ENCODE data around the gene ZNF536. TPM values are rescaled to one million over a fixed set of nuclear protein-coding genes. Genes with fewer than 3 reads are reported as not detected.

ZNF536 gene
- polyA plus RNA-seq, 1 of the 3 experiments (the other 2 are of a cell fraction), result 0.41 TPM

DNA sequence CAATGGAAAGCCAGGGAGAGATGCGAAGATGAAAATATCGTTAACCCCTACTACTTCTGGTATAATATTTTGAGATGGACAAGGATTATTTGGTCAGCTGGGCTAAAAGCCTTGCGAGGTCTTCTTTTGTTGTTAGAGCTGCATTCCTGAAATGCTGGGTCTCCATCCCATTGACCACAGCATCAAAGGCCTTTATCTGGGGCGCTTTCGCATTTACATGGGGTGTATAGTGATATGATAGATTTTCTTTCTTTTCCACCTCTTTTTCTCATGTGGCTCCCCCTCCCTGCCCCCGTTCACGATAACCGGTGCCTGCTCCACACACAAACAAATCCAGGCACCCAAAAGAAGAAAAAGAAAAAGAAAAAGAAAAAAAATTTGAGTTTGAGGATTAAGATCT lies 77.5 kb downstream of the ZNF536 start (continued):
- no peak for TF ChIP-seq IRF3 (IDR thresholded peaks at IDR 0.05; ENCODE audit: low read depth, low read length)
- TF ChIP-seq FOXJ3 (CRISPR knock-in tag; IDR thresholded peaks at IDR 0.05), result no peak
- TF ChIP-seq TAF1 (IDR thresholded peaks at IDR 0.05; ENCODE audit: borderline replicate concordance, low read depth, low read length), result no peak
- TF ChIP-seq EZH2phosphoT487 (IDR thresholded peaks at IDR 0.05; ENCODE audit: borderline replicate concordance, low read depth), result no peak
- TF ChIP-seq RFX5 (IDR thresholded peaks at IDR 0.05; ENCODE audit: low read length), result no peak
- no peak for TF ChIP-seq POLR2AphosphoS5 (IDR thresholded peaks at IDR 0.05; ENCODE audit: low read depth, low read length)
- TF ChIP-seq EP300 (IDR thresholded peaks at IDR 0.05; ENCODE audit: borderline replicate concordance in 1 of 2, low read depth in 1 of 2, low read length in 1 of 2), result no peak
- TF ChIP-seq GABPA (IDR thresholded peaks at IDR 0.05; ENCODE audit: low read depth), result no peak

- Histone ChIP-seq H2AFZ (ENCODE audit: low read depth) (no peak overlapping the region), H3K9ac (no peak overlapping the region), H3K9me2 (no peaks in the 10 kb centered on the region), H4K20me1 (ENCODE audit: insufficient read depth) (no peaks in the 10 kb centered on the region), H3K4me3 (ENCODE audit: low read depth in 2 of 2, low read length in 1 of 2) (peak overlapping the region in 1 of 2 experiments; percentile 4; a peak in 1 of 4 replicates), H3K4me2 (no peak overlapping the region), H3F3A (replicated peaks; ENCODE audit: insufficient read depth) (no peaks in the 10 kb centered on the region), H3K27ac (ENCODE audit: low read depth in 2 of 2, low read length in 1 of 2) (peak overlapping the region in 1 of 2 experiments; percentile 60; a peak in 2 of 4 replicates), H3K9me3 (no peaks in the 10 kb centered on the region), H3K4me1 (ENCODE audit: control insufficient read depth in 1 of 2, insufficient read depth in 2 of 2, low read depth in 1 of 2, low read length in 1 of 2) (peaks cover 12 to 16% of the 10 kb centered on the region in 2 experiments; a peak in 3 of 4 replicates), H3K79me2 (ENCODE audit: insufficient read depth) (no peaks in the 10 kb centered on the region), H3K27me3 (ENCODE audit: insufficient read depth) (no peaks in the 10 kb centered on the region), H3K36me3 (replicated peaks in 1 of 2; ENCODE audit: control insufficient read depth in 1 of 2, insufficient read depth in 2 of 2, low read length in 1 of 2) (no peaks in the 10 kb centered on the region)
- TF ChIP-seq RCOR1 (IDR thresholded peaks at IDR 0.05; ENCODE audit: low read length), result no peak
- TF ChIP-seq RAD21 (IDR thresholded peaks at IDR 0.05; ENCODE audit: low read length), result no peak
- no peak for TF ChIP-seq NFIC (IDR thresholded peaks at IDR 0.05; ENCODE audit: borderline replicate concordance)
- no peak for TF ChIP-seq PBX3 (IDR thresholded peaks at IDR 0.05)
- no peak for TF ChIP-seq JUND (IDR thresholded peaks at IDR 0.05)
- no peak for TF ChIP-seq RFX5 (IDR thresholded peaks at IDR 0.05; ENCODE audit: low read length)
- peak; percentile 84 for DNase-seq
- CTCF ChIA-PET, result no interaction called here
- WGBS (ENCODE audit: low lambda C conversion rate), result 7% methylated on average over 7 of the region's 7 CpGs
- POLR2A ChIA-PET, result interaction anchor here (0.7 kb wide), 1 partner anchor 180 kb away, joined by 4 read pairs; no protein-coding TSS in a partner anchor
Measured at GRCh38 chr19:30450100-30450499, 77.9 kb downstream of the ZNF536 start.

DNA sequence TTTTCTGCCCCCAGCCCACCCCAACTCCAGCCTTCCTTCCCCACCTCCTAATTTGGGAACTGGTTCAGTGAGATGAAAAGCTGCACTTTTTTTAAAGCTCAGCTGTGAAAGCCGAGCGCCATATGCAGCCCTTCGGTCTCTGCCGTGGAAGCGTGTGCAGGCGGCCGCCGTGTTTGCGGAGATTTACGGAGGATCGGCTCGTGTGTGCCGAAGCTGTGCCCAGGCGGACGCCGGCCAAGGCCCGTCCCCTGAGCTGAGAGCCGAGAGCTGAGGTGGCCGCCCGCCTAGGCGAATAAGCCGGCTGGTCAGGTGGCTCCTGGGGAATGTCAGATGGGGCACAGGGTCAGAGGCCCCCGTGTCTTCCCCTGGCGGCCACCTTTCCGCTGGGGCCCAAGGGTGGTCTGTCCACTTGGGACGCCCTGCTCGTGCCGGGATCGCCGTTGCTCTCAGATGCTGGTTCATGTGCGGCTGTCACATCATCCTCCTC lies 78.7 kb downstream of the ZNF536 start:
- Histone ChIP-seq H3K36me3 (replicated peaks in 1 of 2; ENCODE audit: control insufficient read depth in 1 of 2, insufficient read depth in 2 of 2, low read length in 1 of 2) (no peaks in the 10 kb centered on the region), H3K27ac (ENCODE audit: low read depth in 2 of 2, low read length in 1 of 2) (no peak overlapping the region), H3K9me3 (no peaks in the 10 kb centered on the region), H3K27me3 (ENCODE audit: insufficient read depth) (no peaks in the 10 kb centered on the region), H3K4me3 (ENCODE audit: low read depth in 2 of 2, low read length in 1 of 2) (no peak overlapping the region), H3K4me1 (ENCODE audit: control insufficient read depth in 1 of 2, insufficient read depth in 2 of 2, low read depth in 1 of 2, low read length in 1 of 2) (peaks cover 12 to 16% of the 10 kb centered on the region in 2 experiments; a peak in 3 of 4 replicates), H3K79me2 (ENCODE audit: insufficient read depth) (no peaks in the 10 kb centered on the region), H4K20me1 (ENCODE audit: insufficient read depth) (no peaks in the 10 kb centered on the region), H3F3A (replicated peaks; ENCODE audit: insufficient read depth) (no peaks in the 10 kb centered on the region), H3K9ac (no peak overlapping the region), H3K4me2 (no peak overlapping the region), H3K9me2 (no peaks in the 10 kb centered on the region), H2AFZ (ENCODE audit: low read depth) (no peak overlapping the region)
- no peak for DNase-seq
- ChIA-PET POLR2A (no interaction called here), CTCF (no interaction called here)
- WGBS (ENCODE audit: low lambda C conversion rate), result 81% methylated on average over 28 of the region's 31 CpGs
- no peak for TF ChIP-seq EZH2phosphoT487 (IDR thresholded peaks at IDR 0.05; ENCODE audit: borderline replicate concordance, low read depth)
- no peak for TF ChIP-seq NFIC (IDR thresholded peaks at IDR 0.05; ENCODE audit: borderline replicate concordance)
- no peak for TF ChIP-seq JUND (IDR thresholded peaks at IDR 0.05)
- no peak for TF ChIP-seq IRF3 (IDR thresholded peaks at IDR 0.05; ENCODE audit: low read depth, low read length)
- no peak for TF ChIP-seq RCOR1 (IDR thresholded peaks at IDR 0.05; ENCODE audit: low read length)
- no peak for TF ChIP-seq FOSL2 (IDR thresholded peaks at IDR 0.05; ENCODE audit: borderline replicate concordance, low read depth)
- no peak for TF ChIP-seq GATA2 (CRISPR knock-in tag; IDR thresholded peaks at IDR 0.05)
- no peak for TF ChIP-seq TEAD4 (IDR thresholded peaks at IDR 0.05; ENCODE audit: borderline replicate concordance, insufficient read depth)
- TF ChIP-seq RXRA (IDR thresholded peaks at IDR 0.05; ENCODE audit: borderline replicate concordance, low read depth), result no peak
- no peak for TF ChIP-seq REST (IDR thresholded peaks at IDR 0.05; ENCODE audit: low read depth, low read length)
